Trophoblast cell (in vitro differentiated cells and primary cell): ENCODE results near the gene PLA2G2C.

Source experiments
- DNase-seq, 2 donors: peaks; one replicate each; pipeline ENCODE4 v3.0.0-alpha.2; 2016
- H2AFZ ChIP-seq: 2 replicates; pipeline ENCODE4 v1.6.1; 2013; ENCODE audit warnings: low read length, moderate library complexity, mild to moderate bottlenecking; ENCODE audit not compliant: insufficient read depth, poor library complexity
- H2AK5ac ChIP-seq: 2 replicates; pipeline ENCODE4 v1.6.1; 2013; ENCODE audit warnings: mild to moderate bottlenecking, low read length
- H2BK120ac ChIP-seq: 2 replicates; pipeline ENCODE4 v1.6.1; 2013; ENCODE audit warnings: low read length, mild to moderate bottlenecking, moderate library complexity; ENCODE audit not compliant: insufficient read depth, poor library complexity
- H2BK12ac ChIP-seq: 2 replicates; pipeline ENCODE4 v1.6.1; 2013; ENCODE audit warnings: mild to moderate bottlenecking, low read length, moderate library complexity
- H2BK5ac ChIP-seq: 2 replicates; pipeline ENCODE4 v1.6.1; 2013; ENCODE audit warnings: low read length, low read depth, moderate library complexity, mild to moderate bottlenecking; ENCODE audit not compliant: poor library complexity
- H3K14ac ChIP-seq: 2 replicates; pipeline ENCODE4 v1.6.1; 2013; ENCODE audit warnings: mild to moderate bottlenecking, low read length
- H3K18ac ChIP-seq: 2 replicates; pipeline ENCODE4 v1.6.1; 2013; ENCODE audit warnings: mild to moderate bottlenecking, low read length
- H3K23ac ChIP-seq: 2 replicates; pipeline ENCODE4 v1.6.1; 2013; ENCODE audit warnings: low read length
- H3K27ac ChIP-seq: 2 replicates; pipeline ENCODE4 v1.5.1; 2013; ENCODE audit warnings: low read depth, mild to moderate bottlenecking, inconsistent platforms, low read length, moderate library complexity
- H3K27me3 ChIP-seq: 2 replicates; pipeline ENCODE4 v1.6.1; 2013; ENCODE audit warnings: inconsistent platforms, mild to moderate bottlenecking, low read length, moderate library complexity; ENCODE audit not compliant: insufficient read depth
- H3K36me3 ChIP-seq, 2 experiments: 1 replicate in 1 of 2; 2 replicates in 1 of 2; pipeline ENCODE4 v1.6.1; 2013; ENCODE audit warnings: low read length in 2 of 2, mild to moderate bottlenecking in 2 of 2, moderate library complexity in 1 of 2; ENCODE audit not compliant: insufficient read depth in 2 of 2, control insufficient read depth in 1 of 2
- H3K4ac ChIP-seq: 2 replicates; pipeline ENCODE4 v1.6.1; 2013; ENCODE audit warnings: low read depth, mild to moderate bottlenecking, low read length, moderate library complexity
- H3K4me1 ChIP-seq, 2 experiments: 1 replicate in 1 of 2; 2 replicates in 1 of 2; pipeline ENCODE4 v1.6.1; 2013; ENCODE audit warnings: low read length in 2 of 2, mild to moderate bottlenecking in 2 of 2, moderate library complexity in 1 of 2; ENCODE audit not compliant: insufficient read depth in 2 of 2, control insufficient read depth in 1 of 2
- H3K4me2 ChIP-seq: 2 replicates; pipeline ENCODE4 v1.6.1; 2013; ENCODE audit warnings: inconsistent platforms, mild to moderate bottlenecking, low read length, moderate library complexity
- H3K4me3 ChIP-seq: 2 replicates; pipeline ENCODE4 v1.5.1; 2013; ENCODE audit warnings: mild to moderate bottlenecking, low read depth, low read length, inconsistent platforms
- H3K79me1 ChIP-seq: one replicate; pipeline ENCODE4 v1.6.1; 2013; ENCODE audit warnings: low read length
- H3K79me2 ChIP-seq: 2 replicates; pipeline ENCODE4 v1.6.1; 2013; ENCODE audit warnings: low read length, mild to moderate bottlenecking; ENCODE audit not compliant: control insufficient read depth, insufficient read depth, poor library complexity
- H3K9ac ChIP-seq: 2 replicates; pipeline ENCODE4 v1.6.1; 2013; ENCODE audit warnings: mild to moderate bottlenecking, low read length
- H3K9me3 ChIP-seq: 2 replicates; pipeline ENCODE4 v1.6.1; 2013; ENCODE audit warnings: low read depth, mild to moderate bottlenecking, control low read depth, inconsistent platforms, low read length; ENCODE audit not compliant: insufficient read depth
- H4K12ac ChIP-seq: 2 replicates; pipeline ENCODE4 v1.6.1; 2013; ENCODE audit warnings: low read depth, mild to moderate bottlenecking, low read length, moderate library complexity
- H4K8ac ChIP-seq: 2 replicates; pipeline ENCODE4 v1.6.1; 2013; ENCODE audit warnings: low read depth, mild to moderate bottlenecking, low read length, moderate library complexity
- H4K91ac ChIP-seq: one replicate; pipeline ENCODE4 v1.6.1; 2013; ENCODE audit warnings: low read depth, mild to moderate bottlenecking, low read length, moderate library complexity
- WGBS: extraction: QIAGEN DNeasy Blood & Tissue Kit; methylation state at CpG from one replicate; pipeline ENCODE4 v1.1.7; 2013; ENCODE audit warnings: missing lambda C conversion rate; ENCODE audit not compliant: insufficient read length, insufficient coverage; ENCODE audit errors: extremely low coverage; 5-methylcytosine and 5-hydroxymethylcytosine counted together

PLA2G2C gene

GRCh38 chr1:20207546-20207945 is 21.2 kb upstream of the PLA2G2C start:
- H3K18ac ChIP-seq, result no peak overlapping the region
- H3K23ac ChIP-seq, result no peak overlapping the region
- H2BK12ac ChIP-seq, result no peak overlapping the region
- no peaks in the 10 kb centered on the region for H3K9me3 ChIP-seq
- peaks cover 9 to 18% of the 10 kb centered on the region in 2 experiments for H3K4me1 ChIP-seq
- DNase-seq, result peak; percentile 82 to 93
- no peak overlapping the region for H3K4ac ChIP-seq
- no peaks in the 10 kb centered on the region for H3K79me2 ChIP-seq
- WGBS, result no CpG with 5 or more reads among the region's 4 CpGs
- H4K8ac ChIP-seq, result no peak overlapping the region
- no peaks in the 10 kb centered on the region for H3K27me3 ChIP-seq
- no peak overlapping the region for H2BK5ac ChIP-seq
- no peak overlapping the region for H3K14ac ChIP-seq
- no peak overlapping the region for H2AFZ ChIP-seq
- H3K79me1 ChIP-seq, result peaks cover 11% of the 10 kb centered on the region
- H4K12ac ChIP-seq, result no peak overlapping the region
- H3K9ac ChIP-seq, result no peak overlapping the region
- no peak overlapping the region for H2BK120ac ChIP-seq
- H3K27ac ChIP-seq, result peak overlapping the region; percentile 43
- no peak overlapping the region for H2AK5ac ChIP-seq
- H4K91ac ChIP-seq, result no peak overlapping the region
- no peaks in the 10 kb centered on the region for H3K36me3 ChIP-seq
- no peak overlapping the region for H3K4me2 ChIP-seq
- H3K4me3 ChIP-seq, result no peak overlapping the region

- H3K23ac ChIP-seq, result no peak overlapping the region
- no peak overlapping the region for H2AFZ ChIP-seq
- H3K4me1 ChIP-seq, result peaks cover 0 to 3% of the 10 kb centered on the region in 2 experiments
- no peak overlapping the region for H2BK5ac ChIP-seq
- H3K4ac ChIP-seq, result no peak overlapping the region
- no peak overlapping the region for H4K12ac ChIP-seq
- H3K4me3 ChIP-seq, result no peak overlapping the region
- H3K27ac ChIP-seq, result no peak overlapping the region
- H2BK12ac ChIP-seq, result no peak overlapping the region
- no peak overlapping the region for H3K14ac ChIP-seq
- no peak overlapping the region for H4K91ac ChIP-seq
- no peaks in the 10 kb centered on the region for H3K79me1 ChIP-seq
- H3K36me3 ChIP-seq, result no peaks in the 10 kb centered on the region
- no CpG with 5 or more reads among the region's 5 CpGs for WGBS
- H2BK120ac ChIP-seq, result no peak overlapping the region
- no peak overlapping the region for H3K9ac ChIP-seq
- no peak overlapping the region for H2AK5ac ChIP-seq
- no peaks in the 10 kb centered on the region for H3K79me2 ChIP-seq
- no peak overlapping the region for H4K8ac ChIP-seq
- no peaks in the 10 kb centered on the region for H3K27me3 ChIP-seq
- no peak overlapping the region for H3K4me2 ChIP-seq
- DNase-seq, result peak; percentile 54 to 85
- no peak overlapping the region for H3K18ac ChIP-seq
- H3K9me3 ChIP-seq, result no peaks in the 10 kb centered on the region
Observed at GRCh38 chr1:20202166-20202565, 15.8 kb upstream of the PLA2G2C start.

GRCh38 chr1:20200966-20201365 is 14.6 kb upstream of the PLA2G2C start:
- Histone ChIP-seq H3K36me3 (no peaks in the 10 kb centered on the region), H2BK120ac (no peak overlapping the region), H3K4me1 (peaks cover 0 to 3% of the 10 kb centered on the region in 2 experiments), H2BK12ac (no peak overlapping the region), H3K18ac (no peak overlapping the region), H3K9me3 (no peaks in the 10 kb centered on the region), H3K14ac (no peak overlapping the region), H3K9ac (no peak overlapping the region), H2AFZ (no peak overlapping the region), H2AK5ac (no peak overlapping the region), H3K4me2 (no peak overlapping the region), H3K4ac (no peak overlapping the region), H3K79me1 (no peaks in the 10 kb centered on the region), H3K27ac (no peak overlapping the region), H3K27me3 (no peaks in the 10 kb centered on the region), H3K79me2 (no peaks in the 10 kb centered on the region), H2BK5ac (no peak overlapping the region), H3K4me3 (no peak overlapping the region), H4K91ac (no peak overlapping the region), H3K23ac (no peak overlapping the region), H4K12ac (no peak overlapping the region), H4K8ac (no peak overlapping the region)
- WGBS, result no CpG with 5 or more reads among the region's 2 CpGs
- no peak for DNase-seq

GRCh38 chr1:20199840-20200239 is 13.5 kb upstream of the PLA2G2C start:
- no peak overlapping the region for H2AFZ ChIP-seq
- H3K4ac ChIP-seq, result no peak overlapping the region
- H3K36me3 ChIP-seq, result no peaks in the 10 kb centered on the region
- H3K23ac ChIP-seq, result no peak overlapping the region
- no CpG with 5 or more reads among the region's 2 CpGs for WGBS
- H3K79me1 ChIP-seq, result no peaks in the 10 kb centered on the region
- no peaks in the 10 kb centered on the region for H3K9me3 ChIP-seq
- no peaks in the 10 kb centered on the region for H3K27me3 ChIP-seq
- no peak overlapping the region for H2BK5ac ChIP-seq
- no peaks in the 10 kb centered on the region for H3K79me2 ChIP-seq
- no peak overlapping the region for H3K4me2 ChIP-seq
- H4K8ac ChIP-seq, result no peak overlapping the region
- H3K9ac ChIP-seq, result no peak overlapping the region
- peaks cover 0 to 3% of the 10 kb centered on the region in 2 experiments for H3K4me1 ChIP-seq
- no peak for DNase-seq
- no peak overlapping the region for H2AK5ac ChIP-seq
- H2BK12ac ChIP-seq, result no peak overlapping the region
- H3K4me3 ChIP-seq, result no peak overlapping the region
- no peak overlapping the region for H3K18ac ChIP-seq
- H3K27ac ChIP-seq, result no peak overlapping the region
- H4K91ac ChIP-seq, result no peak overlapping the region
- H4K12ac ChIP-seq, result no peak overlapping the region
- H3K14ac ChIP-seq, result no peak overlapping the region
- no peak overlapping the region for H2BK120ac ChIP-seq
